ENCODE measurements around the gene CSTPP1. TPM values are rescaled to one million over a fixed set of nuclear protein-coding genes. Genes with fewer than 3 reads are reported as not detected.

The CSTPP1 gene
- total RNA-seq, 1 donor from 2014 or later = 29.6 TPM

DNA sequence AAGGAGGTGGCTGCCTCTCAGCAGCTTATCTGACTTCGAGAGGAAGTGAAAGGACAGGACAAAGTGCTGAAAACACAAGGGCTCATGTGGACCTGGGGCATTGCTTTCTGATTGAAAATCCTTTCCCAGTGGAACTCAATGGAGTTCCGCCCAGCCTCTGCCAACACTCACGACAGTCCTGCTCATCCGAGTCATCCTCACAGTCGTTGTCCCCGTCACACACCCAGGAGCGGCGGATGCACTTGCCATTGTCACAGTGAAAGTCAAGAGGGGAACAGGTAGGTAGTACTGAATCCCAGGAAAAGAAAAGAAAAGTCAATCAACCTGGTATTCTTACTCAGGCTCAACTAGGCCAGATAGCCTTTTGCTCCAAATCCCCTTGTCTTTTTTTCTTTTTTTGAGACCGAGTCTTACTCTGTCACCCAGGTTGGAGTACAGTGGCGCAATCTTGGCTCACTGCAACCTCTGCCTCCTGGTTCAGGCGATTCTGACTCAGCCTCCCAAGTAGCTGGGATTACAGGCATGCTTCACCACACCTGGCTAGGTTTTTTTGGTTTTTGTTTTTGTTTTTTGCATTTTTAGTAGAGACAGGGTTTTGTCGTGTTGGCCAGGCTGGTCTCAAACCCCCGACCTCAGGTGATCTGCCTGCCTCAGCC, 36.3 kb upstream of the CSTPP1 start:
- no peaks in the 10 kb centered on the region for H3K27me3 ChIP-seq (ENCODE audit: insufficient read depth, low read length)
- H2AFZ ChIP-seq (ENCODE audit: low read depth, low read length) = no peak overlapping the region
- no peak overlapping the region for H3K4me3 Mint-ChIP-seq (ENCODE audit: unreplicated experiment)
- no peak overlapping the region for H3K9ac ChIP-seq (ENCODE audit: low read length)
- H3K4me1 Mint-ChIP-seq (ENCODE audit: low read depth, unreplicated experiment) = peaks cover 3% of the 10 kb centered on the region
- no peak overlapping the region for H3K4me2 ChIP-seq (ENCODE audit: low read length)
- no peak for DNase-seq (ENCODE audit: low read depth)
- H3K27me3 Mint-ChIP-seq (ENCODE audit: low read depth, unreplicated experiment) = peaks cover 2% of the 10 kb centered on the region
- no peaks in the 10 kb centered on the region for H4K20me1 ChIP-seq (ENCODE audit: insufficient read depth, low read length)
- H3K36me3 Mint-ChIP-seq (ENCODE audit: low read depth, unreplicated experiment) = peaks cover 12% of the 10 kb centered on the region
- H3K4me3 ChIP-seq (ENCODE audit: insufficient read depth, low read depth, low read length) = no peak overlapping the region
- FAIRE-seq = no peak
- no peaks in the 10 kb centered on the region for H3K36me3 ChIP-seq (ENCODE audit: insufficient read depth, low read length)
- H3K9me3 Mint-ChIP-seq (ENCODE audit: unreplicated experiment) = no peaks in the 10 kb centered on the region
- H3K27ac Mint-ChIP-seq (ENCODE audit: unreplicated experiment) = no peak overlapping the region
- no peak for TF ChIP-seq EZH2 (IDR thresholded peaks at IDR 0.05; ENCODE audit: insufficient read depth, low read length)
- TF ChIP-seq, protein P1, sequence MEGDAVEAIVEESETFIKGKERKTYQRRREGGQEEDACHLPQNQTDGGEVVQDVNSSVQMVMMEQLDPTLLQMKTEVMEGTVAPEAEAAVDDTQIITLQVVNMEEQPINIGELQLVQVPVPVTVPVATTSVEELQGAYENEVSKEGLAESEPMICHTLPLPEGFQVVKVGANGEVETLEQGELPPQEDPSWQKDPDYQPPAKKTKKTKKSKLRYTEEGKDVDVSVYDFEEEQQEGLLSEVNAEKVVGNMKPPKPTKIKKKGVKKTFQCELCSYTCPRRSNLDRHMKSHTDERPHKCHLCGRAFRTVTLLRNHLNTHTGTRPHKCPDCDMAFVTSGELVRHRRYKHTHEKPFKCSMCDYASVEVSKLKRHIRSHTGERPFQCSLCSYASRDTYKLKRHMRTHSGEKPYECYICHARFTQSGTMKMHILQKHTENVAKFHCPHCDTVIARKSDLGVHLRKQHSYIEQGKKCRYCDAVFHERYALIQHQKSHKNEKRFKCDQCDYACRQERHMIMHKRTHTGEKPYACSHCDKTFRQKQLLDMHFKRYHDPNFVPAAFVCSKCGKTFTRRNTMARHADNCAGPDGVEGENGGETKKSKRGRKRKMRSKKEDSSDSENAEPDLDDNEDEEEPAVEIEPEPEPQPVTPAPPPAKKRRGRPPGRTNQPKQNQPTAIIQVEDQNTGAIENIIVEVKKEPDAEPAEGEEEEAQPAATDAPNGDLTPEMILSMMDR (IDR thresholded peaks at IDR 0.05; ENCODE audit: insufficient read depth, low read depth, low read length) = no peak
- peaks cover 3% of the 10 kb centered on the region for H3K4me1 ChIP-seq (ENCODE audit: insufficient read depth, low read length)
- H3K79me2 ChIP-seq (ENCODE audit: insufficient read depth, low read length) = no peaks in the 10 kb centered on the region
- no peaks in the 10 kb centered on the region for H3K9me3 ChIP-seq (ENCODE audit: insufficient read depth, low read depth, low read length)
- no peak overlapping the region for H3K27ac ChIP-seq (ENCODE audit: low read depth, low read length)

DNA sequence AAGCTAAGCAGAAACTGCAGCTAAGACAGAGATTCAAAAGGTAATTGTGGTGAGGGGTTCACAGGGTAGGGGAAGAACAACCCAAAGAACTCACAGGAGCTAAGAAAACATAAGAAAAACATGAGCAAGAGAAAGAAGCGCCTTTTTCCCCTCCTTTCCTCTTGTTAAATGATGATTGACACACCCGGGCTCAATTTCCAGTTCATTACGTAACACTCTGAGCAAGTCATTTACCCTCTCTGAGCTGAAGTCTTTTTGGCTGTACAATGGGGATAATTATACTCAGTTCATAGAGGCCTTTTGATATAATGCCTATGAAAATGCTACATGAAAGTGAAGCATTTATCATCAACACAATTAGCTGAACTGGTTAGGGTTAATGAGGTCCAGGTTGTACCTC, 35.4 kb upstream of the CSTPP1 start:
- Mint-ChIP-seq H3K27ac (ENCODE audit: unreplicated experiment) (no peak overlapping the region), H3K4me1 (ENCODE audit: low read depth, unreplicated experiment) (peaks cover 2% of the 10 kb centered on the region), H3K9me3 (ENCODE audit: unreplicated experiment) (no peaks in the 10 kb centered on the region), H3K27me3 (ENCODE audit: low read depth, unreplicated experiment) (peaks cover 2% of the 10 kb centered on the region), H3K4me3 (ENCODE audit: unreplicated experiment) (no peak overlapping the region), H3K36me3 (ENCODE audit: low read depth, unreplicated experiment) (peaks cover 8% of the 10 kb centered on the region)
- H3K27ac ChIP-seq (ENCODE audit: low read depth, low read length) = no peak overlapping the region
- H3K79me2 ChIP-seq (ENCODE audit: insufficient read depth, low read length) = no peaks in the 10 kb centered on the region
- no peak overlapping the region for H3K4me2 ChIP-seq (ENCODE audit: low read length)
- DNase-seq (ENCODE audit: low read depth) (no peak), FAIRE-seq (no peak)
- H3K9me3 ChIP-seq (ENCODE audit: insufficient read depth, low read depth, low read length) = no peaks in the 10 kb centered on the region
- TF ChIP-seq EZH2 (IDR thresholded peaks at IDR 0.05; ENCODE audit: insufficient read depth, low read length) = no peak
- TF ChIP-seq, protein P1 (IDR thresholded peaks at IDR 0.05; ENCODE audit: insufficient read depth, low read depth, low read length) = no peak
- no peaks in the 10 kb centered on the region for H3K4me1 ChIP-seq (ENCODE audit: insufficient read depth, low read length)
- H2AFZ ChIP-seq (ENCODE audit: low read depth, low read length) = no peak overlapping the region
- H3K9ac ChIP-seq (ENCODE audit: low read length) = no peak overlapping the region
- no peak overlapping the region for H3K4me3 ChIP-seq (ENCODE audit: insufficient read depth, low read depth, low read length)
- H3K36me3 ChIP-seq (ENCODE audit: insufficient read depth, low read length) = no peaks in the 10 kb centered on the region
- no peaks in the 10 kb centered on the region for H4K20me1 ChIP-seq (ENCODE audit: insufficient read depth, low read length)
- H3K27me3 ChIP-seq (ENCODE audit: insufficient read depth, low read length) = no peaks in the 10 kb centered on the region

DNA sequence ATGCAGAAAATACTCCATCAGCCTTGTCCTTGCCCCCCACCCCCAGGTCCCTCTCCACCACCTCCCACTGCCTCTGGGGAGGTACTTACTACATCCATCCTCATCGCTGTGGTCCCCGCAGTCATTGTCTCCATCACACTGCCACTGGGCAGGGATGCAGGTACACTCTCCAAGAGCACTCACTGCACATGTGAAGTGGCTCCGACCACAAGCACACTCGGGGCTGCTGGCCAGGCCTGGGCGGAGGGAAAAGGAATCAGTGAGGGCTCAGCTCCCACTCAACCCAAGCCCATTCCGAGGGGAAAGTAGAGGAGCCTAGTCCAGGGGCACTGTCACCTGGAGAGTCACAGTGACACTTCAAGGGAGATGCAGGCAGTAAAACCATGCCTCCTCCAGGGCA, 33.9 kb upstream of the CSTPP1 start:
- Mint-ChIP-seq H3K27me3 (ENCODE audit: low read depth, unreplicated experiment) (peaks cover 2% of the 10 kb centered on the region), H3K27ac (ENCODE audit: unreplicated experiment) (no peak overlapping the region), H3K36me3 (ENCODE audit: low read depth, unreplicated experiment) (peaks cover 9% of the 10 kb centered on the region), H3K9me3 (ENCODE audit: unreplicated experiment) (no peaks in the 10 kb centered on the region), H3K4me1 (ENCODE audit: low read depth, unreplicated experiment) (peaks cover 7% of the 10 kb centered on the region), H3K4me3 (ENCODE audit: unreplicated experiment) (no peak overlapping the region)
- Histone ChIP-seq H3K27ac (ENCODE audit: low read depth, low read length) (no peak overlapping the region), H3K4me3 (ENCODE audit: insufficient read depth, low read depth, low read length) (no peak overlapping the region), H3K79me2 (ENCODE audit: insufficient read depth, low read length) (no peaks in the 10 kb centered on the region), H3K4me1 (ENCODE audit: insufficient read depth, low read length) (peaks cover 3% of the 10 kb centered on the region), H3K4me2 (ENCODE audit: low read length) (no peak overlapping the region), H3K9ac (ENCODE audit: low read length) (no peak overlapping the region), H2AFZ (ENCODE audit: low read depth, low read length) (no peak overlapping the region), H3K9me3 (ENCODE audit: insufficient read depth, low read depth, low read length) (no peaks in the 10 kb centered on the region), H4K20me1 (ENCODE audit: insufficient read depth, low read length) (no peaks in the 10 kb centered on the region), H3K27me3 (ENCODE audit: insufficient read depth, low read length) (no peaks in the 10 kb centered on the region), H3K36me3 (ENCODE audit: insufficient read depth, low read length) (no peaks in the 10 kb centered on the region)
- DNase-seq (ENCODE audit: low read depth) (no peak), FAIRE-seq (no peak)
- no peak for TF ChIP-seq EZH2 (IDR thresholded peaks at IDR 0.05; ENCODE audit: insufficient read depth, low read length)
- TF ChIP-seq, protein P1 (IDR thresholded peaks at IDR 0.05; ENCODE audit: insufficient read depth, low read depth, low read length) = no peak
